DND-41 (cell line): ENCODE data around the gene HOOK2.
"Not testable (repeated sequence)": the region's sequence is repeated elsewhere in the genome, so short reads cannot be mapped to it uniquely, and the experiment has no call there.

Experiments
- ATAC-seq: fragments of 200-7000 bp; cut with Tn5 transposase; 3 replicates; pipeline ENCODE4 v1.9.1; 2021; ENCODE audit warnings: low read depth; ENCODE audit not compliant: insufficient read depth
- DNase-seq: peaks from one replicate; pipeline ENCODE4 v3.0.0-alpha.2; 2020
- H2AFZ ChIP-seq: 2 replicates; pipeline ENCODE4 v1.6.0; 2012; ENCODE audit warnings: low read depth, low read length
- H3K27ac ChIP-seq: 2 replicates; pipeline ENCODE4 v1.5.1; 2012; ENCODE audit warnings: low read length, inconsistent platforms
- H3K27me3 ChIP-seq: fragments of 200-600 bp; sonication (generic); 2 replicates; pipeline ENCODE4 v1.6.0; 2012; ENCODE audit warnings: low read length, mild to moderate bottlenecking, inconsistent platforms; ENCODE audit not compliant: insufficient read depth, poor library complexity
- H3K36me3 ChIP-seq: 2 replicates; pipeline ENCODE4 v1.5.1; 2012; ENCODE audit warnings: low read length, inconsistent platforms; ENCODE audit not compliant: insufficient read depth
- H3K4me1 ChIP-seq: 2 replicates; pipeline ENCODE4 v1.5.1; 2012; ENCODE audit warnings: mild to moderate bottlenecking, low read length; ENCODE audit not compliant: insufficient read depth
- H3K4me2 ChIP-seq: 2 replicates; pipeline ENCODE4 v1.6.0; 2012; ENCODE audit warnings: mild to moderate bottlenecking, moderate library complexity, low read length, inconsistent platforms; ENCODE audit not compliant: insufficient read depth
- H3K4me3 ChIP-seq, 2 experiments: fragments of 200-600 bp in 1 of 2; shearing (Covaris generic) in 1 of 2; 2 replicates each; pipeline ENCODE4 v1.5.1; 2012 to 2016; ENCODE audit warnings: inconsistent platforms in 2 of 2, low read length in 2 of 2, mild to moderate bottlenecking in 2 of 2, low read depth in 1 of 2, moderate library complexity in 1 of 2
- H3K79me2 ChIP-seq: 2 replicates; pipeline ENCODE4 v1.6.0; 2012; ENCODE audit warnings: low read length, inconsistent platforms; ENCODE audit not compliant: insufficient read depth
- H3K9ac ChIP-seq: 2 replicates; pipeline ENCODE4 v1.6.0; 2012; ENCODE audit warnings: low read depth, mild to moderate bottlenecking, inconsistent platforms, low read length, moderate library complexity
- H3K9me3 ChIP-seq: 2 replicates; pipeline ENCODE4 v1.5.1; 2012; ENCODE audit warnings: low read length, moderate library complexity, mild to moderate bottlenecking, inconsistent platforms; ENCODE audit not compliant: insufficient read depth, severe bottlenecking
- H4K20me1 ChIP-seq: 2 replicates; pipeline ENCODE4 v1.6.0; 2012; ENCODE audit warnings: low read length; ENCODE audit not compliant: insufficient read depth
- EZH2 ChIP-seq: IDR thresholded peaks from 3 replicates; pipeline ENCODE4 v1.6.1; 2012; ENCODE audit warnings: borderline replicate concordance, low read depth, mild to moderate bottlenecking, moderate library complexity, low read length, inconsistent platforms; ENCODE audit not compliant: severe bottlenecking
- TF ChIP-seq, protein P1 (sequence below): IDR thresholded peaks from 2 replicates; pipeline ENCODE4 v1.5.1; 2012; ENCODE audit warnings: borderline replicate concordance, low read length, moderate library complexity, mild to moderate bottlenecking; ENCODE audit not compliant: poor library complexity, severe bottlenecking; ENCODE audit errors: extremely low read depth

Gene HOOK2

DNA sequence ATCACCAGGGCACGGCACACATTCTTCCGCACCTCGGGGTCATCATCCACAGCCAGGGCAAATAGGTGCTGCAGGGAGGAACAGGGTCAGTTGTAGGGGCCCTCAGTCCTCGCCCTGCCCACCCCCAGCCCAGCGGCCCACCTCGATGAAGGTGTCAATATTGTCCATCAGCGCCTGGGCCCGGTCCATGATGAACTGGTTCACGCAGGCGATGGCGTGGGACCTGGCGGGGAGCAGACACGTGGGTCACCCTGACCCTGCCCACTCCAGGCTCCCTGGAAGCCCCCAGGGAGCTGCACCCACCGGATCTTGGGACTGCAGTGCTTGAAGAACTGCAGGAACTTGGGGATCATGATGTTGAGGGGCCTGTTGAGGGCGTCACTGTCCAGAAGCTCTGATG lies 60.2 kb downstream of the HOOK2 start:
- Histone ChIP-seq H3K79me2 (peaks cover 60% of the 10 kb centered on the region), H2AFZ (no peak overlapping the region), H4K20me1 (peaks cover 57% of the 10 kb centered on the region), H3K27ac (no peak overlapping the region), H3K4me1 (peaks cover under 1% of the 10 kb centered on the region; the same call in 1 of the 2 replicates), H3K4me2 (no peak overlapping the region), H3K36me3 (peaks cover 88% of the 10 kb centered on the region), H3K9ac (no peak overlapping the region), H3K9me3 (no peaks in the 10 kb centered on the region), H3K27me3 (no peaks in the 10 kb centered on the region), H3K4me3 (no peak overlapping the region)
- DNase-seq (no peak), ATAC-seq (no peak)
- no peak for TF ChIP-seq EZH2
- TF ChIP-seq, protein P1, sequence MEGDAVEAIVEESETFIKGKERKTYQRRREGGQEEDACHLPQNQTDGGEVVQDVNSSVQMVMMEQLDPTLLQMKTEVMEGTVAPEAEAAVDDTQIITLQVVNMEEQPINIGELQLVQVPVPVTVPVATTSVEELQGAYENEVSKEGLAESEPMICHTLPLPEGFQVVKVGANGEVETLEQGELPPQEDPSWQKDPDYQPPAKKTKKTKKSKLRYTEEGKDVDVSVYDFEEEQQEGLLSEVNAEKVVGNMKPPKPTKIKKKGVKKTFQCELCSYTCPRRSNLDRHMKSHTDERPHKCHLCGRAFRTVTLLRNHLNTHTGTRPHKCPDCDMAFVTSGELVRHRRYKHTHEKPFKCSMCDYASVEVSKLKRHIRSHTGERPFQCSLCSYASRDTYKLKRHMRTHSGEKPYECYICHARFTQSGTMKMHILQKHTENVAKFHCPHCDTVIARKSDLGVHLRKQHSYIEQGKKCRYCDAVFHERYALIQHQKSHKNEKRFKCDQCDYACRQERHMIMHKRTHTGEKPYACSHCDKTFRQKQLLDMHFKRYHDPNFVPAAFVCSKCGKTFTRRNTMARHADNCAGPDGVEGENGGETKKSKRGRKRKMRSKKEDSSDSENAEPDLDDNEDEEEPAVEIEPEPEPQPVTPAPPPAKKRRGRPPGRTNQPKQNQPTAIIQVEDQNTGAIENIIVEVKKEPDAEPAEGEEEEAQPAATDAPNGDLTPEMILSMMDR: no peak

DNA sequence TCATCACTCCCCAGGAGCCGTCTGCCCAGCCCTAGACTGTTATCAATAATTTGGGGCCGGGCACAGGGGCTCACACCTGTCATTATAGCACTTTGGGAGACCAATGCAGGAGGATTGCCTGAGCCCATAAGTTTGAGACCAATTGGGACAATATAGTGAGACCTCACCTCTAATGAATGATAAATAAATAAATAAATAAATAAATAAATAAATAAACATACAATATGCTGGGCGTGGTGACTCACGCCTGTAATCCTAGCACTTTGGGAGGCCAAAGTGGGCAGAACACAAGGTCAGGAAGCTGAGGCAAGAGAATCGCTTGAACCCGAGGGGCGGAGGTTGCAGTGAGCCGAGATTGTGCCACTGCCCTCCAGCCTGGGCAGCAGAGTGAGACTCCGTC lies 62.0 kb downstream of the HOOK2 start:
- ATAC-seq, H3K4me3 ChIP-seq, H3K27me3 ChIP-seq, H2AFZ ChIP-seq, H3K9me3 ChIP-seq, H3K27ac ChIP-seq, H3K4me1 ChIP-seq, H3K9ac ChIP-seq, H3K4me2 ChIP-seq, DNase-seq: not testable (repeated sequence)
- H3K36me3 ChIP-seq: peaks cover 91% of the 10 kb centered on the region
- H4K20me1 ChIP-seq: peaks cover 45% of the 10 kb centered on the region
- H3K79me2 ChIP-seq: peaks cover 42% of the 10 kb centered on the region
